ENCODE results near the gene TNNC1. TPM values are rescaled to one million over a fixed set of nuclear protein-coding genes. Genes with fewer than 3 reads are reported as not detected.

The TNNC1 gene
- total RNA-seq, 1 donor from 2014 or later = 352 TPM

DNA sequence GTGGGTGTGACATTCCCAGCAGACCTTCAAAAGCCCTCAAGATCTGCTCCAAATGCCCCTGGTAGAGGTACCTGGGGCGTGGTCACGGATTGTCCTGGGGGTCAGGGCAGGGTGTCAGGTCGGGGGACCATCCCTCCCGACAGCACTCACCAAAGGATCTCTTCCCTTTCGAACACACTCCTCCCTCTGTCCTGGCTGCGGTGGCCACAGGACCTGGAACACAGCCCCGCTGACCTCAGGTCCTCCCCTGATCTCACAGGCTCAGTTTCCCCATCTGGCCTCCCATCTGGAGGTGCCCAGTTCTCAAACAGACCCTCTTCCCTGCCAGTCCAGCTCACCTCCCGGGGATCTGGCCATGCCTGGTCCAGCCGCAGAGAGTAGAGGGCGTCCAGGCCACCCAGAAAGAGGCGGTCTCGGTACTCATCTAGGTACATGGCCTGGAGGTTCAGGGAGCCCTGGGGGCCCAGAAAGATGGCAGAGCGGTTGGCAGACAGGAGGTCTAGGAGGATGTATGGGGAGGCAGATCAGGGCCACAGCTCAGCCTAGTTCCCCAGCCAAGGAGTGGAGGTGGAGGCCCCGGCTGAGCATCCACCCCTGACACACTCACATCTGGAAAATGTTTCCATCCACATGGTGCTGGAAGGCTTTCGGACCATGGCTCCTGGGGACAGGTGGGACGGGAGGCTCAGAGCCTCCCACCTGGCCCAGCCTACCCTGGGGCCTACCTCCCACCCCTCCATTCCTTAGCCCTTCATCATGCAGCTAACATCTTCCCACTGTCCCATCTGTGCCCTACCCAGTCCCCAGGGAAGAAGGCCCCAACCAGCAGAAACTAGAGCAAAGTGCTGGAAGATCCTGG, 11.2 kb downstream of the TNNC1 start:
- no peak for DNase-seq

DNA sequence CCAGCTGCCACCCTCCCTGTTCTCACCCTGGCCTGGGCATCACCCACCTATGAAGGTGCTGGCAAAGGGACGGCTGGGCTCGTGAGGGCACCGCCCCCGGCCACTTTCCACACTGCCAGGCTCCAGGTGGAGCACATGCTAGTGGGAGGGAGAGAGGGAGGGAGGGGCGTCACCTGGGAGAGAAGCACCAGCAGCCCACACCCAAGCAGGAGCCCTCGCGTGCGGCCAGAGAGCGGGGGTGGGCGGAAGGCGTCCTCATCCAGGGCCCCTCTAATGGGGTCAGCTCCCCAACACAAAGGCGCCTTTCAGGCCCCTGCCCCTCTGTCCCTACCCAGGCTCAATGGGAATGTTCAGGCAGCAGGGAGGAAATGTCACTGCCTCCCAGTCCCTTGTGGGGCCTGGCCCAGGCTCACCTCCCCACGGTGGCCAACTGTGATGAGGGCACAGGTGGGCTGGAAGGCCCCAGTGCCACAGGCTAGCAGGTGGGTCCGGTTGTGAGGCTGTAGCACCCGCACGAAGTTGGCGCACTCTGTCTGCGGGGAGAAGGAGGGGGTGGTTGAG, 12.0 kb downstream of the TNNC1 start:
- no peak for DNase-seq

DNA sequence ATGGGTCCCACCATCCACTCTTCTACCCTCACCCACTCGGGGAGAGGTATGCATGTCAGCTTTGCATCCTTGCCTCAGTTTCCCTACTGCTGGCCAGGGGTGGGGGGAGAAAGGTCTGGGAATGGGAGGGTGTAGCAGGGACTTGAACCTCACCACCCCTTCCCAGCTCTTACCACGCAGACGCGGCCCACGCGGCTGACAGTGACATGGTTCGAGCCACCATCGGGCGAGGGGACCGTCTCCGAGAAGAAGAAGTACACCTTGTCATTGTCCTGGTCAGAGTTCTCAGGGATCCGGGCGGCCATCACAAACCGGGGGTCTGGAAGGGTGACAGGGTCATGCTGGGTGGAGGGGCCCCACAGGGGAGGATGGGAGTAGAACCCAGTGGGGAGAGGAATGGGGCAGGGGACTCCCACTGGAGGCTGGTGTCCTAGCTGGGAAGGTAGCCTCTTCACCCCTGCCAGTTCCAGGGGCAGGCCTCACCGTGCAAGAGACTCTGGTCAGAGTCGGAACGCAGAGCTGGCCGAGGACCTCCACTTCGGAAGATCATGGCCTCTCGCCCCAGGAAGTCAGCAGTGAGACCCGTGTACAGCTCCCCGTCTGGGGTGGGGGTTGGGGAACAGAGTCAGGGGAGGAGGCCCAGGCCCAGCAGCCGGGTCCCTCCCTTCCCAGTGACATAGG, 12.6 kb downstream of the TNNC1 start:
- no peak for DNase-seq

DNA sequence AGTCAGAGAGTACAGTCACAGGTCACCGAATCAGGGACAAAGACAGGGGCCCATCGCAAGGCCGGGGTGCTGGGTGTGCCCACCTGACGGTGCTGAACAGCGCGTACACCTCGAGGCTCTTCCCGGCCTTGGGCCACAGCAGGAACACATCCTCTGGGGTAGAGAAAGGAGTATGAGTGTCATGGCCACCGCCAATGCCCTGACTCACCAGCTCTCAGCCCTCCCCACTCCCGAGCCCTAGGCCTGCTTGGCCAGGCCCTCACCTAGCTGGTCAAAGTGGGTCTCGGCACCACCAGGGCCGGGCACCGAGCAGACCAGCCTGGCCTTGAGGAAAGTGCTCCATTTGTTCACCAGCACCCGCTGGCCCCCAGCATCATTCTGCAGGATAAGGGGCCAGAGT, 13.2 kb downstream of the TNNC1 start:
- DNase-seq = no peak

DNA sequence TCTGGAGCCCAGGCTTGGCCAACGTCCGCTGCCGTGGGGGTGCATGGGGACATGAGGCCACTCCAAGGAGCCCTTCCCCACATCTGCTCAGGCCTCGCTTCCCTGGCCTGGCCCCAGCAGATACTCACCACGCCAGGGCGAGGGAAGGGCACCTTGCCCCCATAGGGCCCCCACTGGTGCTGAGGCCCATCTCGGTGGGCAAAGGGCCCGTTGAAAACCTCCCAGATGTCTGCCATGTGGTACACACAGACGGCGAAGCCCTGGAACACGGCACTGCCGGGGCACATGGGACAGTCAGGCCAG, 13.6 kb downstream of the TNNC1 start:
- DNase-seq = no peak

DNA sequence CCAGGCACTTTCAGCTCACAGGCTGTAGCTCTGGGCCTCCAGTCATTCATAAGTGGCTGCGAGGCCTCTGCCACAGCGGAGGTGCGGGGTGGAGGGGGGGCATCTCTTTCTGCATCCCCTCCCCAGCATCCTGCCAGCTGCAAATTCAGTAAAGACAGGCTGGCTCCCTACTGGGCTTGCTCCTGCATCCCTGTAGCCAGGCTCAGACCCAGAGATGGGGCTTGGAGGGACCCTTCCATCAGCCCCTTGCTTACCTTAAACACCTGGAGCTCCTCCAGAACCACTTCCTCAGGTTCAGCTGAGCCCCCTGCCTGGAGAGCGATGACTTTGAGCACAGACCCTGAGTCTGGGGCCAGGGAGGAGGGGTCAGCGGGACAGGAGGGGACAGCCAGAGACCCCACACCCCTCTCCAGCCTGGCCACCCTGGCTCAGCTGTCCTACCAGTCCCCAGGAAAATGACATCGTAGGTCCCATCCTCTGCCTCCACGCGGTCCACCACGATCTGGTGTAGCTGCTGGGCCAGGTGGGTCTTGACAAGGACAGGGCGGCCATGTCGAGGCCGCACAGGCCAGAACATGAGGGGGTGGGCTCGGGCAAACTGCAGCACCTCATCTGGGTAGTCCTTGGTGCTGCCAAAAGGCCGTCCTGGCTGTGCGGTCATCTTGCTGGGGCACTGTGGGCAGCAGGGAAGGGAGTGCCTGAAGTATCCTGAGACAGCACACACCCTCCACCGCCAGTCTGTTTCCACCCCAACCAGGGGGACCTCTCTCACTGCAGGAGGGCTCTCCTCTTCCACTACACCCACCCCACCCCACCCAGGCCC, 14.2 kb downstream of the TNNC1 start:
- no peak for DNase-seq

DNA sequence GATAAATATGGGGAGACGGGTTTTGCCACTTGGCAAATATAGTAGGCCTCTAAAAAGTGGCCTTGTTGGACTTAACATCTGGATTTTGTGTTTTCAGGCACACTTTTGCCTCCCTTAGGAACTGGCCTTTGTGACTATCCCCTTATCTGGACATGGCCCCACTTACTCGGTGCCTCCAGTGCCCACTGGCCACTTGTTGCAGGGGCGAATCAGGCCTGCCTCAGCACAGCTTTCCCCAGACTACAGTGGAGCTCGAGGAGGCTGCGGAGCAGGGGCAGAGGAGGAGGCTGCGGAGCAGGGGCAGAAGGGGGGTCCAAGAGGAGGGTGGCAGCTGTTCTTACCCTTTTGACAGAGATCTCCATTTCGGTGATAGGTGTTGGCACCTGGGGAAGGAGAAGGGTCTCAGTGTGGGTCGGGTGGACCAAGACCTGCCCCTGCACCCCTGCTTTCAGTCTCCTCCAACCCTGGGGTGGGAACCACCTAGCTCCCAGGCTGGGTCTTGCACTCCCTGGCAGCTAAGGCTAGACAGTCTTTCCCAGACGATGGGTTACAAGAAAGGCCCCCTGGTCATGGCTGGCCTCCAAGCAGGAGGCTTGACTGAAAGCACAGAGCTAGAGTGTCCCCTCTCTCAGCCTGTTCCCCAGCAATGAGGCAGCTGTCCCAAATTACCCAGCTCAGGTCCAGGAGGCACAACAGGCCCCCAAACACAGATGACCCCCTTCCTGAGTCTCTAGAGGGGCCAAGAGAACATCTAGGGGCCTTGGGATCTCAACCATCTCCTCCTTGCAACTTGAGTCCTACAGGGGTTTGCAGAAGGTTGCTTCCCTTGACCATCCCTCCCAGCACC, 15.0 kb downstream of the TNNC1 start:
- no peak for DNase-seq

DNA sequence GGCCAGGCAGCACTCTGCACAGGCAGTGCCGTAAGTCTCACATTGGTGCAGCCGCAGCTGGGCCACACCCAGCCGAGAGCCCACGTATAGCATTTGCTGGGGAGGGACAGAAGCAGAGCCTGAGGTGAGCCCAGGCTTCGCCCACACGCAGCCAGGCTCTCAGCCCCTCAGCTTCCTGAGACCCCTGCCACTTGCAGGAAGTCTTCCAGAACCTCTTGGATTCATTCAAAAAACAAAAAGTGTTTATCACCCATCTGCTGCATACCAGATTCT, 15.8 kb downstream of the TNNC1 start:
- DNase-seq = no peak

DNA sequence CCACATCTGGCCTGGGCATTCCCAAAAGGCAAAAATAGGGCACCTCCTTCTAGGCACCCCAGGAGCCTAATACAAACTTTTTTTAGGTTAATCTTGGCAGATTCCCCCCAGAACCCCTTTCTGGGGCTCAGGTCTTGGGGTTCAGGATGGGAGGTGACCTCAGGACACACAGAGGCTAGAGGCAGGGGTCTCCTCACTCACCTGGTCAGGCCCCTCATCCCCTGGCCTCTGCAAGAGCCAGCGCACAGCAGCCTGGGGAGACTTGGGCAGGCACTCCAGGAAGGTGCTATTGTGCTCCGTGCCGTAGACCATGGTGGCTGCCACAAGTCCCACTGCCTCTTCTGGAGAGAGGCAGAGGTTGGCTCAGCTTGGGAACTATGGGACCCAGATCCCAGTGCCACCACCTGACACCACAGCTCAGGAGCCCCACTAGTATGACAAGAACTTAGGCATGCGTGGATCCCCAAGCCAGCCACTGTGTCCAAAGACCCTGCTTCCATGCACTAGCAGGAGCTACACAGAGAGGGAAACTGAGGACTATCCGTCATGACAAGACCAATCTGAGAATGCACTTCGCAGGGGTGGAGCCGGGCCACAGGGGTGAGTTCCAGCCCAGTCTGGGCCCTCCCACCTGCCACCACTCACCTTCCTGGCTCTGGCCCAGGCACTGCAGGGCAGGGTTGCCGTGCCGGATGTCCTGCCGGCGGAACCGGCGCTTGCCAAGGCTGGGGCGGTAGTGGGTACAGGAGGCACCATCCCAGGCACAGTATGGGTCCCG, 16.3 kb downstream of the TNNC1 start:
- no peak for DNase-seq

DNA sequence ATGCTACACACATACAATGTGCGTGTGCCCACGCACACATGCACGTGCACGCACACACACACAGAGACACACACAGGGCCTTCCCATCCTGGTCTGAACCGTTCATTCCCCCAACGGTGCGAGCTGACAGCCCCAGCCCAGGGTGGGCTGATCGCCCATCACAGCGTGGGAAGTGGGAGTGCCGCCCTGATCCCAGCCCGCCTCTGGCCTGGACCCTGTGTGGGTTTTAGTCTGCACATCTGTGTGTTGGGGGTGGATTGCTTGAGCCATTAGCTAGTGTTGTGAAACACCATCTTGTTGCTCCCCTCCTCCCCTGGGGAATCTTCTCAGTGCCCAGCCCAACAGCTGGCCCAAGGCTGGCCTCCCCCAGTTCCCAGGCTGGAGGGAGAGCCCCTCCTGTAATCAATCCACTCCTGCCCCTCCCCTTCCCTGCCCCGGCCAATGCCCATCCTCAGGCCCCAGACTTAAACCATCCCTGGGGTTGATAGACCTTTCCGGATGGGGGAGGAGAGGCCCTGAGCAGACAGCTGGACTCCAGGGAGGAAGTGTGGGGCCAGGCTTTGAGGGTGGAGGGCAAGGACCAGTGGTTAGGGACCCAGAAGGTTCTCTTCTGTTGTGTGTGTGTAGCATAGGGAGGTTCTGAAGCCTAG, 17.2 kb downstream of the TNNC1 start:
- DNase-seq = peak; percentile 94

DNA sequence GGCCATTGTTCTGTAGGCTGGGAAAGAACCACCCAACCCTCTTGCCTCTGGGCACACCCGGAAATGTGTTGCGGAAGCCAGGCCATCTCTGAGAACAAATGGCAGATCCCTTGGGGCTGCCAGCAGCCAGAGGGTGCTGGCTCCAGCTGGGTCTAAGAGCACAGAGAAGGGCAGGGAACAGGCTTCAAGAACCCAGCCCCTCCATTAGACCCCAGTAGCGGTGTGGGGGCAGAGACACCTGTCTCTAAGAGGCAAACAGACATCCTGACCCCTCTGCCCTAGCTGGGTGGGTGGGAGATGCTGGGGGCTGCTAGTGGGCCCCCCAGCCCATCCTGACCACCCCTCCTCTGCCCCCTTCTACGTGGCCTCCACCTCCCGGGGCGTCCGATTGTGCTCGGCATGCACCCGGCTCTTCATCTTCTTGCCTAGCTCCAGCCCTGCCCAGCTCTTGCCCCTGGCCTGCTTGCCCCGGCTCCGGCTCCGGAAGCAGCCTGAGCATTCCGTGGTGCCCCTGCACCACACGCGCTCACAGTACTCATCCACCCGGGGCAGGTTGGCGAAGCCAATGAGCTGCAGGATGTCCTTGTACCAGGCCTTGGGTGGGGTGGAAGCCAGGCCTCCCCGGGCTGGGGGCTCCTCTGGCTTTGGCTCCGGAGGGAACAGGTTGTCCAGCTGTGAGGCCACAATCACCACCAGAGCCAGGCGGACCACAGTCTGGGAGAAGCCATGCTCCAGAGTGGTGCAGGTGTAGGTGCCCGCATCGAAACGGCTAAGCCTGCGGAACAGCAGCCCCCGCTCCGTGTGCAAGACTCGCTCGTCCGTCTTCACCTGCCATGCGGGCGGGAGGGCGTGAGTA, 18.4 kb downstream of the TNNC1 start:
- no peak for DNase-seq

DNA sequence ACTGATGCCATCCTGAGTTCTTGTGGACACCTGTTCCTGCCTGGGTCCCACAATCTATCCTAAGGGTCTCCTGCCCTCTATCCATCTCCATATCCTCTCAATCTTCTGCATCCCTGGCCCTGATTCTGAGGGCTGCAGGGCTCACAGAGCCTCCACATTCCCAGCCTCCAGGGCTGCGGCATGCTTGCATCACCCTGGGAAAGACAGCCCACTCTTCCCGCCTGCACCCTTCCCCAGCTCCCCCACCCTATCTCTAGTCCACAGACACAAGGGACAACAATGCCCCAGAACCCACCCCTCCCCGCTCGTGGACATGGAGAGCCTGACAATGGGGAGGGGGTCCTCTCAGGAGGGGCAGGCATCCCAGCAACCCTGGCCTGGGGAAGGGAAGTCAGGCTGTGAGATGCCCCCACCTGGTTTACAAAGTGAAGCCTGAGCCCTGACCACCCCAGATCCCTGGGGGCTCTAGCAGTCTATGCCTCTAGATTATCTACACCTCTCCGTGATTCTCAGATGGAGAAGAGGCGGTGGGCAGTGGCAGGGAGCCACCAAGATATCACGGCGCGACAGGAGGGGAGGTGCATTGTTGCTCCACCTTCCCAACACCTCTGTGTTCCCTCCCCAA, 19.2 kb downstream of the TNNC1 start:
- DNase-seq = no peak

DNA sequence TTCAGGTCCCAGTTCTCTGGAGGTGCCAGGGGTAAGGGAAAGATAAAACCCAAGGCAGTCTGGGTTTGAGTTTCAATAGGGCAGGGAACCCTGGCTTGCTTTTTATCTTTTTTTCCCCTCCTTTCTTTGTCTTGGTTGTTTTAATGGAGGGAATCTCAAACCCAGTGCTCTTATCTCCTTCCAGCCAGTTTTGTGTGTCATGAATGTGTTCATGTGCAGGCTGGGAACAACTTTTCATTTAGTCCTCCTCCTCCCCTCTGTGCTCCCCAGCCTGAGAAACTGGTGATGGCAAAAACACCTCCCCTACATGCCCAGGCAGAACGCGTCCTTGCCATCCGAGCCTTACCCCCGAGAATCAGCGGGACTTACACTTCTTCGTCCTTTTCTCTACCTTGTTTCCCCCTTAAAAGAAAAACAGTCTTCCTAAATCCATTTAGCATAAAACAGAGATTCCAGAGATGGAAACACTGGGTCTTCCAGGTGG, 19.8 kb downstream of the TNNC1 start:
- no peak for DNase-seq

DNA sequence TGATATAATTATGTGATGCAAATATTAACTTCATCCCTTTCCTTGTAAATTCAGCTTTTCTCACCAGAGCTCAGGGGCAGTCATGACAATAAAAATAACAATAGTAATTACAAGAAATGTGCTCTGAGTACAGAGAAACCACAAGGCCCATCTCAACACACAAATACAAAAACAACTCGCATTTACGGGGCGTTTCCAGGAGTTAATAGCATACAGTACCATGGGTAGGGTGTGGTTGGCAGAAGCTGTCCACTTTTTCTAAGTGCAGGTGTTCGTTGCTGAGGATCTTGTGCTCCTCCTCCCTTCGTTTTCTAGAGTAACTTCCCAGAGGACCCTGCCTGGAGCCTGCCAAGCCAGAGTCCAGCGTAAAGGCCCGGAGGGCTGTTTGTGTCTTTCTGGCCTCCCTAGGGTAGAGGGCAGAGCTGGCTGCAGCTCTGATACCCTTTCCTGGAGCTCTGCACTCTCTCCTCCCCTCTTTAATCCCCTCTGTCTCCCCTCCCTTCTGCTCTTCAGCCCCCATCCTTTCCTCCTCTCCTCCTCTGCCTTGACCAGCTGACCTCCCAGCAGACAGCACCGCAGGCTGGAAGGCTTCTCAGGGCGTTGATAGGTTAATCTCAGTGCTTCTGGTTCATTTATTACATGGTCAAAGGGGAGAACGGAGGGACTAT, 20.4 kb downstream of the TNNC1 start:
- peak; percentile 47 for DNase-seq

DNA sequence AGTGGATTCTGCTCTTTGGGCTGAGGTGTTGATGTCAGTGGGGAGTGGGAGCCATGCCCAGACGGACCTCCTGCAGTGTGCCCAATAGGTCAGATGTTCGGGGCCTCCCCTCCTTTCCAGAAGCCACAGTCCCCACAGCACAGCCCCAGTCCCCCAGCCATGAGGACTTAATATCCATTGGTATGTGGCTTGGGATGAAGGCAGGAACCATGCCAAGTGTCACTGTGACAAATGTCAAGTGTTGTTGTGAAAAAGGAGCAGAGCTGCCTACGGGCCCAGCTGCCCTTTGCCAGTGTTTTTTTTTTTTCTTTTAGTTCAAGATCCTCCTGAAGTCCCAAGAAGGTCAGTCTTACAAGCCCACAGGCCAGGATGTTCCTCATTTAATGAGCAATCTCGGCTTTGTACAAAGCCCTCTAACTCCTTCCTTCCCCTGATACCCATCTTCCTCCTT, 21.1 kb downstream of the TNNC1 start:
- DNase-seq = peak; percentile 89

DNA sequence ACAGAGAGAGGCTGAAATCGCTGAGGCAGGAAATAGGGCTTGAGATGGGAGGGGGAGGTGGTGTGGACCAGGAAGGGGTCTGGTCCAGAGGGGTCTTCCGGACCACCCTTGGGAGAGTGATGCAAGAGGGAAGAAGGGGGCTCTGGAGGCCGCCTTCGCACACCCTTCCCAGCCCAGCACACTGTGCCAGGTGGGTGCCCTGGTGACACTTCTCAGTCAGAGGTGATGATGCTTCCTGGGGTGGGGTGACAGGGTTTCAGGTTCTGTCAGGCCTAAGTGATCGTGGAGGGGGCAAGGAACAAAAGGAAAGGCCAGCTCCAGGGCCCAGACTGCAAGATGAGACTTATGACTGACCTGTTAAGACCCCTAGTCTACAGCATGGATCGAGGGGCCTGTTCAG, 21.6 kb downstream of the TNNC1 start:
- no peak for DNase-seq

DNA sequence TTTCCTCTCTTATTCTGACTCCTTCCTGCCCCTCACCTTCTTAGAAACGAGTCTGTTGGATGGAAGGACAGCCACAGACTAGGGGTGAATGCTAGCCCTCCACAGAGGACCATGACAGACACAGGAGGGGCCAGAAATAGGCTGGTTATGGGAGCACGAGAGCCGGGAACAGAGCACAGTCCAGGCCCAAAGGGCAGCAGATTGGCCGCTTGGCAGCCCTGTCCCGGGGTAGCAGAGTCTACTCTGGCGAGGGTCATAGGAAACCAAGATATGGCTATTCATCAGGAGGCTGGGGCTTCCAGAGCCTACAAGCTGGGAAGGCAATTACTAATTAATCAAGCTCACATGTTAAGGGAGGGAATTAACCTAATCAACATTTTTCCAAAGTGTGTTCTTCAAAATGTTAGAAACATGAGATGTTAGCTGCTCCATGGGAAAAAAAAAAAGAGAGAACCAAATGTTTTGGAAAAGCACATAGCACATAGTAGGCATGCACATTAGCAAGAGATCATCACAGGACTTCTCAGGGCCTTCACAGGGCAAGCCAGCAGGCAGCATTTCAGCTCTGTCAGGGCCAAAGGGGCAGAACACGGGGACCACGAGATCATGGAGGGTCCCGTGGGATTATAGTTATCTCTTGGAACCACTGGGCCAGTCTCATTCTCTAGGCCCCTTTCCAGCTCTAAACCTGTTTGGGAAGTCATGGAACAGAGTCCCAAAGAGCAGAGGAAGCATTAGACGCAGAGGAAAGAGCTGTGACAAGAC, 22.2 kb downstream of the TNNC1 start:
- no peak for DNase-seq

DNA sequence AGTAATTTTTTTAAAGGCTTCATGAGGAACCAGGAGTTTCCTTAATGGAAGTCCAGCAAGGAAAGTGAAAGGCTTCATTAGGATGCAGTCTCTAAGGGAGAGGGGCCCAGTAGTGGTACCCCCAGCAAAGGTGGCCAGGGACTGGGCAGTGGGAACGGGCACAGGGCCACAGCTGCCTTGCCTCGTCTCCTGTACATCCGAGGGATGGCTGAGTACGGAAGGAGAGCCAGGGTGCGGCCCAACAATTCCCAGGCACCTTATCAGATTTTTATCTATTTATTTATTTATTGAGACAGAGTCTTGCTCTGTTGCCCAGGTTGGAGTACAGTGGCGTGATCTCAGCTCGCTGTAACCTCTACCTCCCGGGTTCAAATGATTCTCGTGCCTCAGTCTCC, 23.4 kb downstream of the TNNC1 start:
- no peak for DNase-seq

Measured in tongue (tissue), 2 donors.